ENCODE measurements around the gene IFNAR1.

- TF ChIP-seq CTCF (IDR thresholded peaks at IDR 0.05 in 2 of 3, conservative IDR thresholded peaks at IDR 0.05 in 1 of 3; ENCODE audit: borderline replicate concordance in 1 of 3, insufficient read depth in 1 of 3, low read depth in 2 of 3, low read length in 2 of 3) (no peak), POLR2A (IDR thresholded peaks at IDR 0.05; ENCODE audit: borderline replicate concordance, extremely low read depth, insufficient read depth, insufficient read length) (no peak), SP1 (IDR thresholded peaks at IDR 0.05; ENCODE audit: low read depth) (no peak), POLR2AphosphoS5 (IDR thresholded peaks at IDR 0.05; ENCODE audit: low read depth, low read length) (no peak), ZNF274 (IDR thresholded peaks at IDR 0.05; ENCODE audit: low read depth, low read length) (no peak), SIN3A (IDR thresholded peaks at IDR 0.05; ENCODE audit: low read depth) (no peak), REST (IDR thresholded peaks at IDR 0.05; ENCODE audit: low read depth) (no peak), FOSL1 (IDR thresholded peaks at IDR 0.05; ENCODE audit: low read depth) (no peak), SRF (IDR thresholded peaks at IDR 0.05; ENCODE audit: low read depth) (no peak), JUND (IDR thresholded peaks at IDR 0.05) (no peak), RAD21 (IDR thresholded peaks at IDR 0.05; ENCODE audit: low read depth) (no peak)
Observed at GRCh38 chr21:33372582-33372981, 47.8 kb downstream of the IFNAR1 start.
